Mucosa of descending colon (tissue), 3 donors: ENCODE results near the gene SLC26A5. TPM values are rescaled to one million over a fixed set of nuclear protein-coding genes. Genes with fewer than 3 reads are reported as not detected.

Experiments used
- ATAC-seq: fragments of 200-7000 bp; cut with Tn5 transposase; one replicate; pipeline ENCODE4 v1.9.1; 2020; ENCODE audit warnings: mild to moderate bottlenecking, moderate library complexity
- DNase-seq, 3 donors: peaks; one replicate each; pipeline ENCODE4 v3.0.0-alpha.2; 2020
- H3K36me3 ChIP-seq: fragments of 200-600 bp; one replicate; pipeline ENCODE4 v1.8.0; 2021; ENCODE audit warnings: low read depth, mild to moderate bottlenecking
- H3K4me1 ChIP-seq: fragments of 200-600 bp; one replicate; pipeline ENCODE4 v1.8.0; 2021; ENCODE audit warnings: low read depth, mild to moderate bottlenecking
- H3K4me3 ChIP-seq: fragments of 200-600 bp; one replicate; pipeline ENCODE4 v1.8.0; 2021; ENCODE audit warnings: mild to moderate bottlenecking
- H3K9me3 ChIP-seq: fragments of 200-600 bp; one replicate; pipeline ENCODE4 v1.8.0; 2021; ENCODE audit warnings: mild to moderate bottlenecking
- intact Hi-C, 2 donors: fragments of 100-400 bp; cut with DNase I in 1 of 2; cut with micrococcal nuclease in 1 of 2; formaldehyde crosslinking; loops; one replicate each; pipeline versions ENCODE4 v1.11.0 to v1.11.1; 2022; cut with DNase I, micrococcal nuclease
- total RNA-seq, 3 donors: library from RNA; stranded (reverse); fragmentation: NEBNext Ultra II Directional in 2 of 3; extraction: Animal tissue kit (Norgen Biotek cat#: 25700) in 2 of 3; gene quantifications; one replicate each; pipeline versions ENCODE4 v1.2.1 to v1.2.4, GENCODE V29; 2021 to 2023
- TF ChIP-seq, protein P1 (sequence below): fragments of 200-600 bp; IDR thresholded peaks from one replicate; pipeline ENCODE4 v1.8.0; 2022; ENCODE audit warnings: antibody characterized with exemption, mild to moderate bottlenecking
- donor health status: DM: no; HTN: no; CAD: no; lungs with moderate emphysema.
- donor health status: DM: no; HTN: no; CAD: no.
- donor health status: DM: no; HTN: yes; CAD: no.

SLC26A5 gene
- total RNA-seq, 3 donors from 2014 or later: 0.14 to 0.38 (median 0.19) TPM

DNA sequence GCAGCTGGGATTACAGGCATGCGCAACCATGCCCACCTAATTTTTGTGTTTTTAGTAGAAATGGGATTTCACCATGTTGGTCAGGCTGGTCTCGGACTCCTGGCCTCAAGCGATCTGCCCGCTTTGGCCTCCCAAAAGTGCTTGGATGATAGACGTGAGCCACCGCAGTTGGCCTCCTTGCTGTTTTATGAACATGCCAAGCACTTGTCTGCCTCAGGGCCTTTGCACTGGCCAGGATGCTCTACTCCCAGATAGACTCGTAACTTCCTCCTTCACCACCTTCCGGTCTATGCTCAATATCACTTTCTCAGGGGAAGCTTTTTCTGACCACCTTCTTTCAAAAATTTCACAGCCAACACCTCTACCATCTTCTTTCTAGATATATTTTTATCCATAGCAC, 6.3 kb downstream of the SLC26A5 start:
- TF ChIP-seq, protein P1, sequence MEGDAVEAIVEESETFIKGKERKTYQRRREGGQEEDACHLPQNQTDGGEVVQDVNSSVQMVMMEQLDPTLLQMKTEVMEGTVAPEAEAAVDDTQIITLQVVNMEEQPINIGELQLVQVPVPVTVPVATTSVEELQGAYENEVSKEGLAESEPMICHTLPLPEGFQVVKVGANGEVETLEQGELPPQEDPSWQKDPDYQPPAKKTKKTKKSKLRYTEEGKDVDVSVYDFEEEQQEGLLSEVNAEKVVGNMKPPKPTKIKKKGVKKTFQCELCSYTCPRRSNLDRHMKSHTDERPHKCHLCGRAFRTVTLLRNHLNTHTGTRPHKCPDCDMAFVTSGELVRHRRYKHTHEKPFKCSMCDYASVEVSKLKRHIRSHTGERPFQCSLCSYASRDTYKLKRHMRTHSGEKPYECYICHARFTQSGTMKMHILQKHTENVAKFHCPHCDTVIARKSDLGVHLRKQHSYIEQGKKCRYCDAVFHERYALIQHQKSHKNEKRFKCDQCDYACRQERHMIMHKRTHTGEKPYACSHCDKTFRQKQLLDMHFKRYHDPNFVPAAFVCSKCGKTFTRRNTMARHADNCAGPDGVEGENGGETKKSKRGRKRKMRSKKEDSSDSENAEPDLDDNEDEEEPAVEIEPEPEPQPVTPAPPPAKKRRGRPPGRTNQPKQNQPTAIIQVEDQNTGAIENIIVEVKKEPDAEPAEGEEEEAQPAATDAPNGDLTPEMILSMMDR: no peak
- intact Hi-C loops: no loop called here
- Histone ChIP-seq H3K4me1 (no peaks in the 10 kb centered on the region), H3K36me3 (no peaks in the 10 kb centered on the region), H3K9me3 (no peaks in the 10 kb centered on the region), H3K4me3 (no peak overlapping the region)
- DNase-seq (no peak), ATAC-seq (no peak)

DNA sequence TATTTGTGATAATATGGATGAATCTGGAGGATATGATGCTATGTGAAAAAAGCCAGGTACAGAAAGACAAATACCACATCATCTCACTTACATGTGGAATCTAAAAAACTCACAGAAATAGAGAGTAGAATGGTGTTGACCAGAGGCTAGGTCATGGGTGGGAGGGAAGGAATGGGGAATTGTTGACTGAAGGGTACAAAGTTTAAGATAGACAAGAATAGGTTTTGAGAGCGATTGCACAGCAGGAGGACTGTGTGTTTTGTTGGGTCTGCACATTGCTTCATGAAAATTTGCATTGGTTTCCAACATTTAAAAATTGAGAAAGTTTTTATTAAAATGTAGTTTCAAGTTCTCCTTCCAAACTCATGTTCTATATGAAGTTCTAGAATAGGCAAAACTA, 8.4 kb downstream of the SLC26A5 start:
- intact Hi-C loops: no loop called here
- Histone ChIP-seq H3K9me3 (no peaks in the 10 kb centered on the region), H3K36me3 (no peaks in the 10 kb centered on the region), H3K4me3 (no peak overlapping the region), H3K4me1 (no peaks in the 10 kb centered on the region)
- TF ChIP-seq, protein P1: no peak
- ATAC-seq (no peak), DNase-seq (no peak)

DNA sequence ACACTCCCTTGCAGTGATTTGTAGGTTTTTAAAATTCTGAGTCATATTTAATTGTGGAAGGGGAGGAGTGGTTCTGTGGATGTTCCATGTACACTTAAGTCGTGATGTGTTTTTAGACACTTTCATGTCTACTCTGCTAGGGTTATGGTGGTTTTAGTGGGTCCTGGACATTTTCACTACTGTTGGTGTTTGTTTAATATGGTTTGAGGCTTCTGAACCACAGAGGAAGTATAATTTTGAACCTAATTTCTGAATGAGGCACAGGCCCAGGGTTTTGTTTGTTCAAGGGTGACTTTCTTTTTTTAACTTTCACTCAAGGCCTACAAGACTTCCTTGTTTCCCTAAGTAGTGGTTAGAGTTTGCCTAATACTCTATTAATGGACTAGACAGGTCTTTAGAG, 13.3 kb downstream of the SLC26A5 start:
- no peaks in the 10 kb centered on the region for H3K9me3 ChIP-seq
- no peak overlapping the region for H3K4me3 ChIP-seq
- no peaks in the 10 kb centered on the region for H3K36me3 ChIP-seq
- no peaks in the 10 kb centered on the region for H3K4me1 ChIP-seq
- TF ChIP-seq, protein P1: no peak
- ATAC-seq (no peak), DNase-seq (no peak)
- intact Hi-C loops: no loop called here

DNA sequence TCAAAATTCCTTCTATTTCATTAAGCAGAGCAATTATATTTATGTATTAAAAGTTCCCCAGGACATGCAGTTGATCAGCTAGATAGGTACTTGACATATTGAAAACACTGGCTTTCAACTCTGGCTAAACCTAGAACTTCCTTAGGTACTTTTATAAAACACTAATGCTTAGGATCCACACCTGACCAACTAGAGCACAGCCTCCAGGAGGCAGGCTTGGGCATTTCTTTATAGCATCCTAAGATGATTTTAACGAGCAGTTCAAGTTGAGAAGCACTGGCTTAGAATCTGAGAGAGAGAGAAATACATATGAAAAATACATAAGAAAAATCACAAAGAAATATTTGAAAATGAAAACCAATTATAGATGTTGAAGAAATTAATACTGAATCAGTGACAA, 20.8 kb downstream of the SLC26A5 start:
- DNase-seq (no peak), ATAC-seq (no peak)
- TF ChIP-seq, protein P1: no peak
- Histone ChIP-seq H3K4me3 (no peak overlapping the region), H3K4me1 (no peaks in the 10 kb centered on the region), H3K36me3 (no peaks in the 10 kb centered on the region), H3K9me3 (no peaks in the 10 kb centered on the region)
- intact Hi-C loops: no loop called here

GRCh38 chr7:103423467-103424179, 22.4 kb downstream of the SLC26A5 start:
- ATAC-seq (no peak), DNase-seq (no peak)
- no peaks in the 10 kb centered on the region for H3K4me1 ChIP-seq
- no peaks in the 10 kb centered on the region for H3K9me3 ChIP-seq
- no peak overlapping the region for H3K4me3 ChIP-seq
- TF ChIP-seq, protein P1: no peak
- intact Hi-C loops: no loop called here
- H3K36me3 ChIP-seq: no peaks in the 10 kb centered on the region
